ENCODE measurements around the gene TMEM272.

DNA sequence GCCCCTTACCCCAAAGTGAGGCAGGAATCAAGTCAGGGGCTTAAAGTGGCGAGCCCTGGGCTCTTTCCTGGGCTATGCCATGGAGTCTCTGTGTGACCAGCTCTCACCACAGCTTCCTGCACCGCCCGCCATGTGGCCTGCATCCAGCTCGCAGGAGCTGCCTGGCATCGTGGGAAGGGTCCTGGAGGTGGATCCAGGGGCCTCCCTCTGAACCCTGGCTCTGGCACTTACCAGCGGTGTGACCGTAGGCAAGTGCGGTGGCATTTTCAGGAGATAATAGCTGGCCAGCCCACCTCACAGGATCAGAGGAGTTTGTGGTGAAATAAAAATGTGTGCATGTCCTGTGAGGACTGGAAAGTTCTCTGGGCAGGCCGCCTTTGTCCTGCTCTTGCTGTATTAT lies 67.1 kb downstream of the TMEM272 start:
- TF ChIP-seq CTCF (IDR thresholded peaks at IDR 0.05; ENCODE audit: extremely low read depth in 1 of 2, insufficient read depth in 1 of 2, low read depth in 1 of 2, low read length in 2 of 2) (no peak), POLR2A (IDR thresholded peaks at IDR 0.05; ENCODE audit: low read depth, low read length) (no peak), MYC (IDR thresholded peaks at IDR 0.05; ENCODE audit: low read depth, low read length) (no peak), MAX (IDR thresholded peaks at IDR 0.05; ENCODE audit: insufficient read depth, insufficient read length) (no peak), EZH2 (IDR thresholded peaks at IDR 0.05; ENCODE audit: borderline replicate concordance, low read depth, low read length, severe bottlenecking) (no peak)

Measured in endothelial cell of umbilical vein (primary cell).